GM19324 (cell line): ENCODE measurements around the gene KAT7.

Source experiments
- ATAC-seq: cut with Tn5 transposase; IDR thresholded peaks from one replicate; pipeline ENCODE4 v1.9.1; 2021; ENCODE audit warnings: mild to moderate bottlenecking, moderate library complexity; ENCODE audit not compliant: unreplicated experiment, low FRiP score

Gene KAT7

GRCh38 chr17:49760296-49760695, 28.2 kb upstream of the KAT7 start:
- no peak for ATAC-seq

- no peak for ATAC-seq
Observed at GRCh38 chr17:49760932-49761558, 27.4 kb upstream of the KAT7 start.

- ATAC-seq, result no peak
Observed at GRCh38 chr17:49762151-49762941, 26.1 kb upstream of the KAT7 start.

GRCh38 chr17:49763735-49764558, 24.5 kb upstream of the KAT7 start, which contains the start of gene FAM117A:
Gene FAM117A (minus strand): TSS chr17:49764131. CDS start chr17:49764087, 44 bp downstream.
- peak; percentile 93 for ATAC-seq

- ATAC-seq, result no peak
Observed at GRCh38 chr17:49764559-49765180, 23.8 kb upstream of the KAT7 start.

GRCh38 chr17:49766918-49767530, 21.5 kb upstream of the KAT7 start:
- no peak for ATAC-seq

GRCh38 chr17:49775546-49776260, 12.8 kb upstream of the KAT7 start:
- ATAC-seq, result no peak

- no peak for ATAC-seq
Observed at GRCh38 chr17:49776551-49777300, 11.8 kb upstream of the KAT7 start.

- no peak for ATAC-seq
Observed at GRCh38 chr17:49777563-49777962, 10.9 kb upstream of the KAT7 start.

GRCh38 chr17:49779156-49779738, 9.2 kb upstream of the KAT7 start:
- no peak for ATAC-seq

- ATAC-seq, result no peak
Observed at GRCh38 chr17:49779739-49780231, 8.7 kb upstream of the KAT7 start.

GRCh38 chr17:49783071-49783715, 5.3 kb upstream of the KAT7 start:
- ATAC-seq, result no peak

- ATAC-seq, result no peak
Observed at GRCh38 chr17:49783791-49784190, 4.7 kb upstream of the KAT7 start.

GRCh38 chr17:49784636-49785035, 3.8 kb upstream of the KAT7 start:
- ATAC-seq, result no peak

- ATAC-seq, result no peak
Observed at GRCh38 chr17:49787884-49788477, 500 bp upstream of the KAT7 start.

GRCh38 chr17:49789243-49789578, 730 bp downstream of the KAT7 start:
- ATAC-seq, result no peak

GRCh38 chr17:49793309-49793708, 4.8 kb downstream of the KAT7 start:
- no peak for ATAC-seq

- ATAC-seq, result no peak
Observed at GRCh38 chr17:49795372-49795771, 6.9 kb downstream of the KAT7 start.
